ENCODE measurements around the gene TBC1D22A. TPM values are rescaled to one million over a fixed set of nuclear protein-coding genes. Genes with fewer than 3 reads are reported as not detected.

The TBC1D22A gene
- total RNA-seq, 2 donors from 2014 or later: 52.4 to 108 TPM

- ATAC-seq (replicated peaks): no peak
- no peaks in the 10 kb centered on the region for H3K36me3 Mint-ChIP-seq (ENCODE audit: low read depth)
- no peaks in the 10 kb centered on the region for H3K27me3 Mint-ChIP-seq
- peaks cover 14% of the 10 kb centered on the region for H3K9me3 Mint-ChIP-seq
- H3K4me3 Mint-ChIP-seq: no peak overlapping the region
- no peaks in the 10 kb centered on the region for H3K4me1 Mint-ChIP-seq
- H3K27ac Mint-ChIP-seq: no peak overlapping the region
Measured at GRCh38 chr22:47189056-47189916, 426.8 kb downstream of the TBC1D22A start.

GRCh38 chr22:47190276-47190956 lies 428.0 kb downstream of the TBC1D22A start:
- Mint-ChIP-seq H3K9me3 (peaks cover 5% of the 10 kb centered on the region), H3K4me3 (no peak overlapping the region), H3K36me3 (ENCODE audit: low read depth) (no peaks in the 10 kb centered on the region), H3K27me3 (no peaks in the 10 kb centered on the region), H3K27ac (no peak overlapping the region), H3K4me1 (no peaks in the 10 kb centered on the region)
- ATAC-seq (replicated peaks): no peak

GRCh38 chr22:47190957-47191670 lies 428.7 kb downstream of the TBC1D22A start:
- Mint-ChIP-seq H3K27ac (no peak overlapping the region), H3K36me3 (ENCODE audit: low read depth) (no peaks in the 10 kb centered on the region)
- no peak for ATAC-seq (replicated peaks)

GRCh38 chr22:47191671-47192650 lies 429.5 kb downstream of the TBC1D22A start:
- Mint-ChIP-seq H3K4me1 (no peaks in the 10 kb centered on the region), H3K4me3 (no peak overlapping the region), H3K36me3 (ENCODE audit: low read depth) (no peaks in the 10 kb centered on the region), H3K9me3 (no peaks in the 10 kb centered on the region), H3K27ac (no peak overlapping the region), H3K27me3 (no peaks in the 10 kb centered on the region)
- ATAC-seq (replicated peaks): peak; percentile 5

More at GRCh38 chr22:47190957-47191670, 428.7 kb downstream of the TBC1D22A start:
- H3K4me1 Mint-ChIP-seq: no peaks in the 10 kb centered on the region
- H3K4me3 Mint-ChIP-seq: no peak overlapping the region
- no peaks in the 10 kb centered on the region for H3K27me3 Mint-ChIP-seq
- no peaks in the 10 kb centered on the region for H3K9me3 Mint-ChIP-seq

- Mint-ChIP-seq H3K4me3 (no peak overlapping the region), H3K4me1 (no peaks in the 10 kb centered on the region), H3K27ac (no peak overlapping the region), H3K36me3 (ENCODE audit: low read depth) (no peaks in the 10 kb centered on the region), H3K27me3 (no peaks in the 10 kb centered on the region), H3K9me3 (no peaks in the 10 kb centered on the region)
- peak; percentile 46 for ATAC-seq (replicated peaks)
Measured at GRCh38 chr22:47192651-47193437, 430.4 kb downstream of the TBC1D22A start.

- Mint-ChIP-seq H3K4me3 (no peak overlapping the region), H3K4me1 (no peaks in the 10 kb centered on the region), H3K27me3 (no peaks in the 10 kb centered on the region), H3K36me3 (ENCODE audit: low read depth) (no peaks in the 10 kb centered on the region), H3K9me3 (no peaks in the 10 kb centered on the region), H3K27ac (no peak overlapping the region)
- no peak for ATAC-seq (replicated peaks)
Measured at GRCh38 chr22:47193606-47194329, 431.3 kb downstream of the TBC1D22A start.

- ATAC-seq (replicated peaks): no peak
- Mint-ChIP-seq H3K36me3 (ENCODE audit: low read depth) (no peaks in the 10 kb centered on the region), H3K9me3 (no peaks in the 10 kb centered on the region), H3K4me3 (no peak overlapping the region), H3K27me3 (no peaks in the 10 kb centered on the region), H3K27ac (no peak overlapping the region), H3K4me1 (no peaks in the 10 kb centered on the region)
Measured at GRCh38 chr22:47194476-47195155, 432.2 kb downstream of the TBC1D22A start.

GRCh38 chr22:47195156-47195483 lies 432.7 kb downstream of the TBC1D22A start:
- H3K27ac Mint-ChIP-seq: no peak overlapping the region
- H3K4me3 Mint-ChIP-seq: no peak overlapping the region
- no peaks in the 10 kb centered on the region for H3K4me1 Mint-ChIP-seq
- ATAC-seq (replicated peaks): no peak
- H3K27me3 Mint-ChIP-seq: no peaks in the 10 kb centered on the region
- H3K9me3 Mint-ChIP-seq: no peaks in the 10 kb centered on the region
- no peaks in the 10 kb centered on the region for H3K36me3 Mint-ChIP-seq (ENCODE audit: low read depth)

- no peaks in the 10 kb centered on the region for H3K36me3 Mint-ChIP-seq (ENCODE audit: low read depth)
- H3K9me3 Mint-ChIP-seq: no peaks in the 10 kb centered on the region
- no peak for ATAC-seq (replicated peaks)
- H3K4me1 Mint-ChIP-seq: no peaks in the 10 kb centered on the region
- no peaks in the 10 kb centered on the region for H3K27me3 Mint-ChIP-seq
- no peak overlapping the region for H3K4me3 Mint-ChIP-seq
- no peak overlapping the region for H3K27ac Mint-ChIP-seq
Measured at GRCh38 chr22:47195484-47196165, 433.2 kb downstream of the TBC1D22A start.

GRCh38 chr22:47196166-47196849 lies 433.9 kb downstream of the TBC1D22A start:
- H3K4me3 Mint-ChIP-seq: no peak overlapping the region
- H3K27me3 Mint-ChIP-seq: no peaks in the 10 kb centered on the region
- H3K9me3 Mint-ChIP-seq: no peaks in the 10 kb centered on the region
- H3K27ac Mint-ChIP-seq: no peak overlapping the region
- ATAC-seq (replicated peaks): no peak
- H3K4me1 Mint-ChIP-seq: no peaks in the 10 kb centered on the region
- H3K36me3 Mint-ChIP-seq (ENCODE audit: low read depth): no peaks in the 10 kb centered on the region

GRCh38 chr22:47196881-47197772 lies 434.7 kb downstream of the TBC1D22A start:
- H3K36me3 Mint-ChIP-seq (ENCODE audit: low read depth): no peaks in the 10 kb centered on the region
- no peak overlapping the region for H3K27ac Mint-ChIP-seq
- no peak for ATAC-seq (replicated peaks)
- no peaks in the 10 kb centered on the region for H3K9me3 Mint-ChIP-seq
- H3K4me1 Mint-ChIP-seq: no peaks in the 10 kb centered on the region
- H3K27me3 Mint-ChIP-seq: no peaks in the 10 kb centered on the region
- H3K4me3 Mint-ChIP-seq: no peak overlapping the region
